NOMO-1 treated with DMSO at 0.1 percent for 48 hours (cell line): ENCODE results near the gene DLL3.

Experiments
- DNase-seq: peaks from one replicate; lab custom pipeline; 2025; ENCODE audit not compliant: unreplicated experiment; lab: John Stamatoyannopoulos, UW

The DLL3 gene

GRCh38 chr19:39481229-39481545 lies 17.6 kb upstream of the DLL3 start:
- DNase-seq: no peak

- no peak for DNase-seq
Measured at GRCh38 chr19:39481676-39482075, 17.1 kb upstream of the DLL3 start.

GRCh38 chr19:39483141-39483540 lies 15.6 kb upstream of the DLL3 start:
- no peak for DNase-seq

GRCh38 chr19:39489756-39490155 lies 9.0 kb upstream of the DLL3 start:
- DNase-seq: no peak

- no peak for DNase-seq
Measured at GRCh38 chr19:39492225-39492624, 6.5 kb upstream of the DLL3 start.

- DNase-seq: no peak
Measured at GRCh38 chr19:39492788-39493187, 6.0 kb upstream of the DLL3 start.

GRCh38 chr19:39494661-39495060 lies 4.1 kb upstream of the DLL3 start:
- no peak for DNase-seq

- DNase-seq: no peak
Measured at GRCh38 chr19:39496063-39496462, 2.7 kb upstream of the DLL3 start.

GRCh38 chr19:39497701-39497995 lies 1.1 kb upstream of the DLL3 start:
- no peak for DNase-seq

GRCh38 chr19:39497996-39498797 lies 550 bp upstream of the DLL3 start:
- DNase-seq: peak; percentile 31

GRCh38 chr19:39499932-39500331 lies 1.2 kb downstream of the DLL3 start:
- DNase-seq: no peak

- DNase-seq: no peak
Measured at GRCh38 chr19:39500543-39500942, 1.8 kb downstream of the DLL3 start.

- no peak for DNase-seq
Measured at GRCh38 chr19:39501340-39501739, 2.6 kb downstream of the DLL3 start.

GRCh38 chr19:39502640-39503417 lies 4.1 kb downstream of the DLL3 start:
- DNase-seq: peak; percentile 53

GRCh38 chr19:39506598-39506943 lies 7.8 kb downstream of the DLL3 start:
- no peak for DNase-seq

- peak; percentile 52 for DNase-seq
Measured at GRCh38 chr19:39506944-39507714, 8.4 kb downstream of the DLL3 start.

GRCh38 chr19:39507715-39508364 lies 9.1 kb downstream of the DLL3 start:
- DNase-seq: no peak

GRCh38 chr19:39508629-39509028 lies 9.9 kb downstream of the DLL3 start:
- DNase-seq: no peak

GRCh38 chr19:39509233-39509632 lies 10.5 kb downstream of the DLL3 start:
- DNase-seq: no peak

- no peak for DNase-seq
Measured at GRCh38 chr19:39512988-39513387, 14.2 kb downstream of the DLL3 start.

- no peak for DNase-seq
Measured at GRCh38 chr19:39514840-39515550, 16.2 kb downstream of the DLL3 start, which contains the start of gene SELENOV. Gene SELENOV, plus strand, starts transcription at chr19:39515139. Its CDS starts 74 bp downstream, at chr19:39515213.
